PC-9 (cell line): Measurements from ENCODE around the gene ST7.

Experiments
- EZH2 ChIP-seq: fragments of 200-600 bp; sonication (generic); IDR thresholded peaks from 2 replicates; pipeline ENCODE4 v1.8.0; 2017; ENCODE audit warnings: antibody characterized with exemption, low read depth
- TF ChIP-seq, protein P1 (sequence below): fragments of 200-600 bp; sonication (generic); conservative IDR thresholded peaks from 2 replicates; pipeline ENCODE4 v1.6.1; 2017; ENCODE audit warnings: mixed run types, antibody characterized with exemption, mild to moderate bottlenecking, moderate library complexity

DNA sequence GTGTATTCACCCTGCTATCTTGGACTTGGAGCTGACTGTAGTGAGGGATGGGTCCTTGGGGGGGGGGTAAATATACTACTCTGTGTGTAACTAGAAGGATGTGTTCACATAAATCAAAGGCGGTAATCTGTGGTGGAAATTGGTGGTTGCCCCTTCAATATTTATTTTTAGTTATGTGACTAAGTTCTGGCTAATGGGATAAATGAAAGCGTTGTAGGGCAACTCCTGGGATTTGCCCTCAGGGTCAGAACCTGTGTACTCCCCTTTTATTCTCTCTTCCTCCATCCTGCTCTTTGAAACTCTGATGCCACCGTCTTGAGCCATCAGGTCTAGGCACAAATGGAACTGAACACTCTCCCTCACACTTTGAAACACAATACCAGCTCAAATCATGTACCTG lies 24.3 kb upstream of the ST7 start:
- TF ChIP-seq, protein P1, sequence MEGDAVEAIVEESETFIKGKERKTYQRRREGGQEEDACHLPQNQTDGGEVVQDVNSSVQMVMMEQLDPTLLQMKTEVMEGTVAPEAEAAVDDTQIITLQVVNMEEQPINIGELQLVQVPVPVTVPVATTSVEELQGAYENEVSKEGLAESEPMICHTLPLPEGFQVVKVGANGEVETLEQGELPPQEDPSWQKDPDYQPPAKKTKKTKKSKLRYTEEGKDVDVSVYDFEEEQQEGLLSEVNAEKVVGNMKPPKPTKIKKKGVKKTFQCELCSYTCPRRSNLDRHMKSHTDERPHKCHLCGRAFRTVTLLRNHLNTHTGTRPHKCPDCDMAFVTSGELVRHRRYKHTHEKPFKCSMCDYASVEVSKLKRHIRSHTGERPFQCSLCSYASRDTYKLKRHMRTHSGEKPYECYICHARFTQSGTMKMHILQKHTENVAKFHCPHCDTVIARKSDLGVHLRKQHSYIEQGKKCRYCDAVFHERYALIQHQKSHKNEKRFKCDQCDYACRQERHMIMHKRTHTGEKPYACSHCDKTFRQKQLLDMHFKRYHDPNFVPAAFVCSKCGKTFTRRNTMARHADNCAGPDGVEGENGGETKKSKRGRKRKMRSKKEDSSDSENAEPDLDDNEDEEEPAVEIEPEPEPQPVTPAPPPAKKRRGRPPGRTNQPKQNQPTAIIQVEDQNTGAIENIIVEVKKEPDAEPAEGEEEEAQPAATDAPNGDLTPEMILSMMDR, result no peak
- TF ChIP-seq EZH2, result no peak
